ENCODE measurements around the gene ORAI3.

Gene ORAI3

GRCh38 chr16:30948667-30949649, at the start of gene ORAI3:
Gene ORAI3, plus strand, starts transcription at chr16:30949068. Its CDS starts 222 bp downstream, at chr16:30949290.
- peak; percentile 53 for ATAC-seq (replicated peaks; ENCODE audit: extremely low read depth, poor library complexity, severe bottlenecking)
- H3K4me1 Mint-ChIP-seq = peaks cover 27% of the 10 kb centered on the region
- peak within 1 kb of the TSS; percentile 94 for H3K27ac Mint-ChIP-seq (ENCODE audit: low read depth)
- peaks cover 3% of the 10 kb centered on the region for H3K36me3 Mint-ChIP-seq (ENCODE audit: insufficient read depth)
- no peaks in the 10 kb centered on the region for H3K27me3 Mint-ChIP-seq
- H3K9me3 Mint-ChIP-seq = no peaks in the 10 kb centered on the region
- H3K4me3 Mint-ChIP-seq = peak within 1 kb of the TSS; percentile 87
- DNase-seq (ENCODE audit: low spot score in 2 of 2) = no peak

- no peaks in the 10 kb centered on the region for H3K27me3 Mint-ChIP-seq
- H3K4me3 Mint-ChIP-seq = no peak overlapping the region
- H3K36me3 Mint-ChIP-seq (ENCODE audit: insufficient read depth) = peaks cover 11% of the 10 kb centered on the region
- peaks cover 5% of the 10 kb centered on the region for H3K9me3 Mint-ChIP-seq
- H3K27ac Mint-ChIP-seq (ENCODE audit: low read depth) = no peak overlapping the region
- no peak for DNase-seq (ENCODE audit: low spot score in 2 of 2)
- ATAC-seq (replicated peaks; ENCODE audit: extremely low read depth, poor library complexity, severe bottlenecking) = no peak
- peaks cover 47% of the 10 kb centered on the region for H3K4me1 Mint-ChIP-seq
These were observed 49.1 kb upstream of the ORAI3 start for GRCh38 chr16:30899794-30900193.

DNA sequence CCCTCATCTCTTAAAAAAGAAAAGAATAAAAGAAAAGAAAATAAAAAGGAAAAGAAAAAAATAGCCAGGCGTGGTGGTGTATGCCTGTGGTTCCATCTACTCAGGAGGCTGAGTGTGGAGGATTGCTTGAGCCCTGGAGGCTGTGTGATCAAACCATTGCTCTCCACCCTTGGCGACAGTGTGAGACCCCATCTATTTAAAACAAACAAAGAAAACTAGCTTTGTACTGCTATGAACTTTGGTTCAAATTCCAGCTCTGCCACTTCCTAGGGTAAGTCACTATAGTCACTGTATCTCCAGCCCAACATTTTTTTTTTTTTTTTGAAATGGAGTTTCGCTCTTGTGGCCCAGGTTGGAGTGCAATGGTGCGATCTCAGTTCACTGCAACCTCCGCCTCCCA, 48.3 kb upstream of the ORAI3 start:
- Mint-ChIP-seq H3K27ac (ENCODE audit: low read depth) (no peak overlapping the region), H3K27me3 (no peaks in the 10 kb centered on the region), H3K9me3 (peaks cover 5% of the 10 kb centered on the region), H3K4me3 (peak overlapping the region; percentile 63), H3K4me1 (peaks cover 44% of the 10 kb centered on the region), H3K36me3 (ENCODE audit: insufficient read depth) (peaks cover 8% of the 10 kb centered on the region)
- ATAC-seq (replicated peaks; ENCODE audit: extremely low read depth, poor library complexity, severe bottlenecking) = no peak
- DNase-seq (ENCODE audit: low spot score in 2 of 2) = no peak

- Mint-ChIP-seq H3K9me3 (peaks cover 5% of the 10 kb centered on the region), H3K27ac (ENCODE audit: low read depth) (no peak overlapping the region), H3K36me3 (ENCODE audit: insufficient read depth) (peaks cover 7% of the 10 kb centered on the region), H3K4me3 (peak overlapping the region; percentile 63), H3K27me3 (no peaks in the 10 kb centered on the region), H3K4me1 (peaks cover 38% of the 10 kb centered on the region)
- ATAC-seq (replicated peaks; ENCODE audit: extremely low read depth, poor library complexity, severe bottlenecking) (no peak), DNase-seq (ENCODE audit: low spot score in 2 of 2) (no peak)
These were observed 47.5 kb upstream of the ORAI3 start for GRCh38 chr16:30901201-30902028.

DNA sequence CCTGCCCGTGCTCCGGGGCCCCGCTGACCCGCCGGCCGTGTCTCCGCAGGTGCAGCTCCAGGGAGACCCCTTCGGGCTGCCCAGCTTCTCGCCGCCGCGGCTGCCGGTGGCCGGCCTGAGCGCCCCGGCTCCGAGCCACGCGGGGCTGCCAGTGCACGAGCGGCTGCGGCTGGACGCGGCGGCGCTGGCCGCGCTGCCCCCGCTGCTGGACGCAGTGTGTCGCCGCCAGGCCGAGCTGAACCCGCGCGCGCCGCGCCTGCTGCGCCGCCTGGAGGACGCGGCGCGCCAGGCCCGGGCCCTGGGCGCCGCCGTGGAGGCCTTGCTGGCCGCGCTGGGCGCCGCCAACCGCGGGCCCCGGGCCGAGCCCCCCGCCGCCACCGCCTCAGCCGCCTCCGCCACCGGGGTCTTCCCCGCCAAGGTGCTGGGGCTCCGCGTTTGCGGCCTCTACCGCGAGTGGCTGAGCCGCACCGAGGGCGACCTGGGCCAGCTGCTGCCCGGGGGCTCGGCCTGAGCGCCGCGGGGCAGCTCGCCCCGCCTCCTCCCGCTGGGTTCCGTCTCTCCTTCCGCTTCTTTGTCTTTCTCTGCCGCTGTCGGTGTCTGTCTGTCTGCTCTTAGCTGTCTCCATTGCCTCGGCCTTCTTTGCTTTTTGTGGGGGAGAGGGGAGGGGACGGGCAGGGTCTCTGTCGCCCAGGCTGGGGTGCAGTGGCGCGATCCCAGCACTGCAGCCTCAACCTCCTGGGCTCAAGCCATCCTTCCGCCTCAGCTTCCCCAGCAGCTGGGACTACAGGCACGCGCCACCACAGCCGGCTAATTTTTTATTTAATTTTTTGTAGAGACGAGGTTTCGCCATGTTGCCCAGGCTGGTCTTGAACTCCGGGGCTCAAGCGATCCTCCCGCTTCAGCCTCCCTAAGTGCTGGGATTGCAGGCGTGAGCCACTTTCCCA, 46.6 kb upstream of the ORAI3 start:
- ATAC-seq (replicated peaks; ENCODE audit: extremely low read depth, poor library complexity, severe bottlenecking) = peak; percentile 85
- no peaks in the 10 kb centered on the region for H3K27me3 Mint-ChIP-seq
- DNase-seq (ENCODE audit: low spot score in 2 of 2) = peak in 1 of 2 donors; percentile 39
- peak overlapping the region; percentile 89 for H3K27ac Mint-ChIP-seq (ENCODE audit: low read depth)
- peak overlapping the region; percentile 85 for H3K4me3 Mint-ChIP-seq
- H3K9me3 Mint-ChIP-seq = peaks cover 5% of the 10 kb centered on the region
- H3K36me3 Mint-ChIP-seq (ENCODE audit: insufficient read depth) = peaks cover 6% of the 10 kb centered on the region
- peaks cover 30% of the 10 kb centered on the region for H3K4me1 Mint-ChIP-seq

GRCh38 chr16:30903002-30903401, 45.9 kb upstream of the ORAI3 start:
- no peak for ATAC-seq (replicated peaks; ENCODE audit: extremely low read depth, poor library complexity, severe bottlenecking)
- H3K36me3 Mint-ChIP-seq (ENCODE audit: insufficient read depth) = peaks cover 6% of the 10 kb centered on the region
- peaks cover 36% of the 10 kb centered on the region for H3K4me1 Mint-ChIP-seq
- H3K4me3 Mint-ChIP-seq = peak overlapping the region; percentile 85
- no peak for DNase-seq (ENCODE audit: low spot score in 2 of 2)
- H3K27me3 Mint-ChIP-seq = no peaks in the 10 kb centered on the region
- H3K27ac Mint-ChIP-seq (ENCODE audit: low read depth) = peak overlapping the region; percentile 89
- H3K9me3 Mint-ChIP-seq = peaks cover 5% of the 10 kb centered on the region

- H3K4me1 Mint-ChIP-seq = peaks cover 38% of the 10 kb centered on the region
- peak overlapping the region; percentile 85 for H3K4me3 Mint-ChIP-seq
- H3K27me3 Mint-ChIP-seq = no peaks in the 10 kb centered on the region
- DNase-seq (ENCODE audit: low spot score in 2 of 2) = no peak
- H3K9me3 Mint-ChIP-seq = peaks cover 5% of the 10 kb centered on the region
- H3K36me3 Mint-ChIP-seq (ENCODE audit: insufficient read depth) = peaks cover 6% of the 10 kb centered on the region
- no peak for ATAC-seq (replicated peaks; ENCODE audit: extremely low read depth, poor library complexity, severe bottlenecking)
- peak overlapping the region; percentile 89 for H3K27ac Mint-ChIP-seq (ENCODE audit: low read depth)
These were observed 45.3 kb upstream of the ORAI3 start for GRCh38 chr16:30903596-30903995.

- ATAC-seq (replicated peaks; ENCODE audit: extremely low read depth, poor library complexity, severe bottlenecking) (no peak), DNase-seq (ENCODE audit: low spot score in 2 of 2) (no peak)
- H3K27me3 Mint-ChIP-seq = no peaks in the 10 kb centered on the region
- peak overlapping the region; percentile 89 for H3K27ac Mint-ChIP-seq (ENCODE audit: low read depth)
- peaks cover 38% of the 10 kb centered on the region for H3K4me1 Mint-ChIP-seq
- peaks cover 6% of the 10 kb centered on the region for H3K36me3 Mint-ChIP-seq (ENCODE audit: insufficient read depth)
- no peak overlapping the region for H3K4me3 Mint-ChIP-seq
- H3K9me3 Mint-ChIP-seq = peaks cover 5% of the 10 kb centered on the region
These were observed 44.6 kb upstream of the ORAI3 start for GRCh38 chr16:30904114-30904780.

GRCh38 chr16:30907064-30907463, 41.8 kb upstream of the ORAI3 start:
- H3K27me3 Mint-ChIP-seq = no peaks in the 10 kb centered on the region
- no peak for ATAC-seq (replicated peaks; ENCODE audit: extremely low read depth, poor library complexity, severe bottlenecking)
- H3K4me3 Mint-ChIP-seq = no peak overlapping the region
- no peak for DNase-seq (ENCODE audit: low spot score in 2 of 2)
- peaks cover 6% of the 10 kb centered on the region for H3K36me3 Mint-ChIP-seq (ENCODE audit: insufficient read depth)
- peaks cover 26% of the 10 kb centered on the region for H3K4me1 Mint-ChIP-seq
- no peak overlapping the region for H3K27ac Mint-ChIP-seq (ENCODE audit: low read depth)
- peaks cover 5% of the 10 kb centered on the region for H3K9me3 Mint-ChIP-seq

GRCh38 chr16:30910427-30911029, 38.3 kb upstream of the ORAI3 start:
- no peak for DNase-seq (ENCODE audit: low spot score in 2 of 2)
- no peaks in the 10 kb centered on the region for H3K9me3 Mint-ChIP-seq
- H3K4me1 Mint-ChIP-seq = peaks cover 9% of the 10 kb centered on the region
- no peak overlapping the region for H3K27ac Mint-ChIP-seq (ENCODE audit: low read depth)
- no peak overlapping the region for H3K4me3 Mint-ChIP-seq
- no peaks in the 10 kb centered on the region for H3K27me3 Mint-ChIP-seq
- no peaks in the 10 kb centered on the region for H3K36me3 Mint-ChIP-seq (ENCODE audit: insufficient read depth)
- ATAC-seq (replicated peaks; ENCODE audit: extremely low read depth, poor library complexity, severe bottlenecking) = no peak

DNA sequence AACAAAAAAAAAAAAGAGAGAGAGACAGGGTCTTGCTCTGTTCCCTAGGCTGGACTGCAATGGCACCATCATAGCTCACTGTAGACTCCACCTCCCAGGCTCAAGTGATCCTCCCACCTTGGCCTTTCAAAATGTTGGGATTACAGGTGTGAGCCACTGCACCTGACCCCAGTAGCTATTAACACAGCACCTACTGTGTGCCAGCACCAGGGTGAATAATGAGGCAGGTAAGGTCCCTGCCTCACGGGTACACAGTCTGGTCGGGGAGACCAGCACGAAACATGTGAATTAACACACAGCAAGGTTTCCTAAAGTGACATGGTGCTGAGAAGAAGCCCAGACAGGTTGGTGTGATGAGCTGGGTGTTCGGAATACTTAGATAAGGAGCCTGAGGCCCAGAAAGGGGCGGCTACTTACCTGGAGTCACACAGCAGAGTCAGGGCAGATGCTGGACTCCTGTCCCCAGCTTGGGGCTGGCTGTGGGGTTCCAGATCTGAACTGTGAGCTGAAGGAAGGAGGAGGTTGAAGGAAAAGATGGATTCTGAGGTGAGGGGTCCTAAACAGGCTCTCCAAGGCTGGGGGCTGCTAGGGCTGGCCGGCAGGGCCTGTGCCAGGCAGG, 36.0 kb upstream of the ORAI3 start:
- Mint-ChIP-seq H3K4me3 (no peak overlapping the region), H3K4me1 (peaks cover 2% of the 10 kb centered on the region), H3K9me3 (no peaks in the 10 kb centered on the region), H3K27ac (ENCODE audit: low read depth) (no peak overlapping the region), H3K27me3 (no peaks in the 10 kb centered on the region), H3K36me3 (ENCODE audit: insufficient read depth) (no peaks in the 10 kb centered on the region)
- DNase-seq (ENCODE audit: low spot score in 2 of 2) = no peak
- ATAC-seq (replicated peaks; ENCODE audit: extremely low read depth, poor library complexity, severe bottlenecking) = no peak
